HCT116 (cell line): ENCODE results near the gene SPTBN1. TPM values are rescaled to one million over a fixed set of nuclear protein-coding genes. Genes with fewer than 3 reads are reported as not detected.

Source experiments
- ATAC-seq: fragments of 200-7000 bp; cut with Tn5 transposase; 2 replicates; pipeline ENCODE4 v1.9.1; 2020; ENCODE audit warnings: mild to moderate bottlenecking, moderate library complexity
- BruUV-seq: library from RNA; stranded (reverse); fragments of 400-500 nt; replicated peaks from 2 replicates; lab custom pipeline; 2021; lab: Mats Ljungman, UMichigan
- CTCF ChIA-PET: fragments of 300-600 bp; sonication (Branson Sonifier 250); formaldehyde crosslinking; loops from one replicate; lab custom pipeline; 2021; ENCODE audit warnings: antibody characterized with exemption; lab: Charles Lee
- POLR2A ChIA-PET: fragments of 300-600, 350-600 bp; sonication (Branson Sonifier 250); formaldehyde crosslinking; loops from one replicate; lab custom pipeline; 2021; ENCODE audit warnings: antibody characterized with exemption; lab: Charles Lee
- RAD21 ChIA-PET, 2 experiments: fragments of 300-600 bp; sonication (Branson Sonifier 250); formaldehyde crosslinking; loops; one replicate each; lab custom pipeline; 2023; ENCODE audit warnings: low total read pairs in 2 of 2; ENCODE audit not compliant: uncharacterized antibody in 2 of 2, unreplicated experiment in 2 of 2, low non-redundant PET in 1 of 2; lab: Charles Lee
- DNase-seq: peaks from one replicate; pipeline ENCODE4 v3.0.0-alpha.2; 2010; ENCODE audit warnings: low read depth, low spot score
- H2AFZ ChIP-seq: fragments of 200-600 bp; shearing (Covaris generic), sonication (generic); 2 replicates; pipeline ENCODE4 v1.6.1; 2017; ENCODE audit warnings: low read depth, mixed run types, mixed read lengths, antibody characterized with exemption, low read length; ENCODE audit not compliant: poor library complexity, severe bottlenecking
- H3K27ac ChIP-seq: 2 replicates; pipeline ENCODE4 v1.5.1; 2012; ENCODE audit warnings: low read depth, low read length
- H3K27me3 ChIP-seq: fragments of 200-600 bp; sonication (generic); 2 replicates; pipeline ENCODE4 v1.6.1; 2016; ENCODE audit warnings: mixed run types, low read length, mixed read lengths; ENCODE audit not compliant: insufficient read depth
- H3K36me3 ChIP-seq, 2 experiments: fragments of 200-500 bp in 1 of 2; fragments of 200-600 bp in 1 of 2; sonication (Bioruptor generic) in 1 of 2; sonication (generic) in 1 of 2; 2 replicates each; pipeline versions ENCODE4 v1.5.1 to v1.6.1; 2014 to 2016; ENCODE audit warnings: low read length in 2 of 2, inconsistent platforms in 1 of 2, mixed read lengths in 1 of 2, mixed run types in 1 of 2; ENCODE audit not compliant: insufficient read depth in 2 of 2, control insufficient read depth in 1 of 2
- H3K4me1 ChIP-seq, 2 experiments: fragments of 200-600 bp in 1 of 2; sonication (generic) in 1 of 2; 2 replicates each; pipeline versions ENCODE4 v1.5.1 to v1.6.1; 2012 to 2017; ENCODE audit warnings: low read length in 2 of 2, inconsistent platforms in 1 of 2, mild to moderate bottlenecking in 1 of 2, mixed read lengths in 1 of 2, mixed run types in 1 of 2, moderate library complexity in 1 of 2; ENCODE audit not compliant: insufficient read depth in 2 of 2, control insufficient read depth in 1 of 2
- H3K4me2 ChIP-seq: fragments of 200-600 bp; sonication (generic); 2 replicates; pipeline ENCODE4 v1.6.1; 2017; ENCODE audit warnings: mixed run types, low read length, mixed read lengths
- H3K4me3 ChIP-seq, 2 experiments: fragments of 200-600 bp in 1 of 2; sonication (generic) in 1 of 2; replicated peaks in 1 of 2; 2 replicates each; pipeline ENCODE4 v1.5.1; 2011 to 2016; ENCODE audit warnings: low read length in 2 of 2, control low read depth in 1 of 2, low read depth in 1 of 2, mild to moderate bottlenecking in 1 of 2, mixed read lengths in 1 of 2, mixed run types in 1 of 2
- H3K79me2 ChIP-seq: fragments of 200-600 bp; sonication (generic); 2 replicates; pipeline ENCODE4 v1.6.1; 2017; ENCODE audit warnings: mild to moderate bottlenecking, mixed run types, low read length, moderate library complexity, mixed read lengths; ENCODE audit not compliant: insufficient read depth
- H3K9ac ChIP-seq: fragments of 200-600 bp; sonication (generic); 2 replicates; pipeline ENCODE4 v1.6.1; 2016; ENCODE audit warnings: low read length, mixed read lengths
- H3K9me2 ChIP-seq: fragments of 200-600 bp; sonication (generic), shearing (Covaris generic); 2 replicates; pipeline ENCODE4 v1.6.1; 2017; ENCODE audit warnings: mixed run types, mild to moderate bottlenecking, moderate library complexity; ENCODE audit not compliant: insufficient read depth
- H3K9me3 ChIP-seq, 2 experiments: fragments of 200-500 bp in 1 of 2; fragments of 200-600 bp in 1 of 2; sonication (Bioruptor generic) in 1 of 2; sonication (generic) in 1 of 2; 2 replicates each; pipeline ENCODE4 v1.6.1; 2014 to 2017; ENCODE audit warnings: low read length in 2 of 2, mixed read lengths in 2 of 2, inconsistent platforms in 1 of 2, low read depth in 1 of 2, mild to moderate bottlenecking in 1 of 2, mixed run types in 1 of 2, moderate library complexity in 1 of 2; ENCODE audit not compliant: control insufficient read depth in 1 of 2, insufficient read depth in 1 of 2
- H4K20me1 ChIP-seq: fragments of 200-600 bp; sonication (generic), shearing (Covaris generic); 2 replicates; pipeline ENCODE4 v1.6.1; 2017; ENCODE audit warnings: mixed run types, mild to moderate bottlenecking, moderate library complexity; ENCODE audit not compliant: insufficient read depth
- ATF3 ChIP-seq: IDR thresholded peaks from 2 replicates; pipeline ENCODE4 v1.6.1; 2012
- CBX3 ChIP-seq: IDR thresholded peaks from 2 replicates; pipeline ENCODE4 v1.6.1; 2012; ENCODE audit warnings: low read depth
- CEBPB ChIP-seq: IDR thresholded peaks from 2 replicates; pipeline ENCODE4 v1.6.1; 2012; ENCODE audit warnings: low read depth
- CTCF ChIP-seq, 3 experiments: fragments of 200-600 bp in 1 of 3; sonication (generic) in 1 of 3; IDR thresholded peaks in 2 of 3; conservative IDR thresholded peaks in 1 of 3; 2 replicates each; pipeline ENCODE4 v1.5.1; 2012 to 2017; ENCODE audit warnings: low read depth in 2 of 3, low read length in 2 of 3, antibody characterized with exemption in 1 of 3, borderline replicate concordance in 1 of 3, control low read depth in 1 of 3, mild to moderate bottlenecking in 1 of 3, mixed read lengths in 1 of 3, mixed run types in 1 of 3, moderate library complexity in 1 of 3; ENCODE audit not compliant: insufficient read depth in 1 of 3
- ELF1 ChIP-seq: IDR thresholded peaks from 2 replicates; pipeline ENCODE4 v1.6.1; 2012; ENCODE audit warnings: low read depth, borderline replicate concordance
- EZH2 ChIP-seq: fragments of 200-600 bp; sonication (generic); IDR thresholded peaks from 2 replicates; pipeline ENCODE4 v1.6.1; 2017; ENCODE audit warnings: antibody characterized with exemption, mixed run types
- FOSL1 ChIP-seq: IDR thresholded peaks from 2 replicates; pipeline ENCODE4 v1.6.1; 2012; ENCODE audit warnings: low read depth
- JUND ChIP-seq: IDR thresholded peaks from 2 replicates; pipeline ENCODE4 v1.6.1; 2012
- MAX ChIP-seq: IDR thresholded peaks from 2 replicates; pipeline ENCODE4 v1.6.1; 2012
- POLR2A ChIP-seq: IDR thresholded peaks from 2 replicates; pipeline ENCODE4 v1.7.0; 2011; ENCODE audit warnings: borderline replicate concordance; ENCODE audit not compliant: insufficient read depth, insufficient read length; ENCODE audit errors: extremely low read depth
- POLR2AphosphoS5 ChIP-seq: IDR thresholded peaks from 2 replicates; pipeline ENCODE4 v1.6.1; 2011; ENCODE audit warnings: mild to moderate bottlenecking, low read depth, low read length, moderate library complexity
- RAD21 ChIP-seq: IDR thresholded peaks from 2 replicates; pipeline ENCODE4 v1.6.1; 2012; ENCODE audit warnings: low read depth, mild to moderate bottlenecking
- SP1 ChIP-seq: IDR thresholded peaks from 2 replicates; pipeline ENCODE4 v1.6.1; 2012; ENCODE audit warnings: low read depth
- SRF ChIP-seq: IDR thresholded peaks from 2 replicates; pipeline ENCODE4 v1.6.1; 2012; ENCODE audit warnings: low read depth
- TCF7L2 ChIP-seq: IDR thresholded peaks from 2 replicates; pipeline ENCODE4 v1.7.0; 2011; ENCODE audit warnings: borderline replicate concordance, inconsistent platforms; ENCODE audit not compliant: insufficient read depth, insufficient read length; ENCODE audit errors: extremely low read depth
- YY1 ChIP-seq: IDR thresholded peaks from 2 replicates; pipeline ENCODE4 v1.6.1; 2011; ENCODE audit warnings: low read length, low read depth, moderate library complexity, mild to moderate bottlenecking; ENCODE audit not compliant: insufficient replicate concordance; ENCODE audit errors: extremely low read depth
- ZFX ChIP-seq: fragments of 450-650 bp; IDR thresholded peaks from 2 replicates; pipeline ENCODE4 v1.6.1; 2017
- intact Hi-C: fragments of 100-400 bp; cut with micrococcal nuclease; formaldehyde crosslinking; loops from 2 replicates; pipeline ENCODE4 v1.10.0; 2022
- total RNA-seq: library from RNA; stranded (reverse); gene quantifications from one replicate; pipeline ENCODE4 v1.2.1, GENCODE V29; 2021; ENCODE audit not compliant: unreplicated experiment

SPTBN1 gene
- total RNA-seq, 1 experiment from 2014 or later: 84.4 TPM

- RAD21 ChIA-PET: no interaction called here
- Histone ChIP-seq H3K4me2 (no peak overlapping the region), H3K27me3 (no peaks in the 10 kb centered on the region), H3K4me1 (no peaks in the 10 kb centered on the region), H3K36me3 (peaks cover 50 to 57% of the 10 kb centered on the region in 2 experiments; a peak in 3 of 4 replicates), H3K9me3 (no peaks in the 10 kb centered on the region), H3K27ac (no peak overlapping the region), H2AFZ (no peak overlapping the region), H3K9ac (no peak overlapping the region), H4K20me1 (no peaks in the 10 kb centered on the region), H3K79me2 (no peaks in the 10 kb centered on the region), H3K9me2 (no peaks in the 10 kb centered on the region)
- POLR2A ChIA-PET: no interaction called here
- DNase-seq: no peak
- BruUV-seq: no TSS peak
- CTCF ChIA-PET: no interaction called here
- ATAC-seq: no peak
- intact Hi-C loops: no loop called here
- TF ChIP-seq TCF7L2 (no peak), EZH2 (no peak), ZFX (no peak), JUND (no peak), POLR2A (no peak), SP1 (no peak), MAX (no peak), ELF1 (no peak), RAD21 (no peak), FOSL1 (no peak), CBX3 (no peak), CEBPB (no peak), YY1 (no peak), ATF3 (no peak), POLR2AphosphoS5 (no peak), SRF (no peak), CTCF (IDR thresholded peaks at IDR 0.05 in 2 of 3, conservative IDR thresholded peaks at IDR 0.05 in 1 of 3; ENCODE audit: borderline replicate concordance in 1 of 3, insufficient read depth in 1 of 3, low read depth in 2 of 3, low read length in 2 of 3) (no peak)
- TF ChIP-seq, all 23 proteins: peak for 0
- no peak overlapping the region for H3K4me3 ChIP-seq
Measured at GRCh38 chr2:54649191-54649590, 193.1 kb downstream of the SPTBN1 start.
